ENCODE data around the gene GJC2. TPM values are rescaled to one million over a fixed set of nuclear protein-coding genes. Genes with fewer than 3 reads are reported as not detected.

Gene GJC2
- total RNA-seq, 1 donor, result 1.4 TPM

- peaks cover 26% of the 10 kb centered on the region for H3K4me1 ChIP-seq (ENCODE audit: insufficient read depth, low read length)
- H3K27ac ChIP-seq (ENCODE audit: low read depth, low read length), result peak overlapping the region; percentile 94
- H3K36me3 ChIP-seq (ENCODE audit: insufficient read depth, low read length), result peaks cover 14% of the 10 kb centered on the region
- peak overlapping the region; percentile 100 for H3K4me3 ChIP-seq (ENCODE audit: insufficient read depth, low read length)
- H4K20me1 ChIP-seq (ENCODE audit: insufficient read depth, low read length), result no peaks in the 10 kb centered on the region
- peak; percentile 69 for DNase-seq (ENCODE audit: insufficient read length, low spot score, missing footprints)
- H3K27me3 ChIP-seq (ENCODE audit: insufficient read depth, low read length), result no peaks in the 10 kb centered on the region
- TF ChIP-seq CTCF (IDR thresholded peaks at IDR 0.05; ENCODE audit: extremely low read depth, low read depth, low read length), result no peak
- H2AFZ ChIP-seq (ENCODE audit: low read length), result no peak overlapping the region
- no peaks in the 10 kb centered on the region for H3K9me3 ChIP-seq (ENCODE audit: low read depth, low read length)
- peak overlapping the region; percentile 97 for H3K4me2 ChIP-seq (ENCODE audit: insufficient read depth, low read length)
- peaks cover 31% of the 10 kb centered on the region for H3K79me2 ChIP-seq (ENCODE audit: insufficient read depth, low read length)
These were observed 41.6 kb upstream of the GJC2 start for GRCh38 chr1:228108055-228108690.

- DNase-seq (ENCODE audit: insufficient read length, low spot score, missing footprints), result no peak
- peaks cover 14% of the 10 kb centered on the region for H3K36me3 ChIP-seq (ENCODE audit: insufficient read depth, low read length)
- peaks cover 31% of the 10 kb centered on the region for H3K79me2 ChIP-seq (ENCODE audit: insufficient read depth, low read length)
- peak overlapping the region; percentile 98 for H2AFZ ChIP-seq (ENCODE audit: low read length)
- peaks cover 22% of the 10 kb centered on the region for H3K4me1 ChIP-seq (ENCODE audit: insufficient read depth, low read length)
- no peaks in the 10 kb centered on the region for H4K20me1 ChIP-seq (ENCODE audit: insufficient read depth, low read length)
- peak overlapping the region; percentile 100 for H3K4me3 ChIP-seq (ENCODE audit: insufficient read depth, low read length)
- no peaks in the 10 kb centered on the region for H3K27me3 ChIP-seq (ENCODE audit: insufficient read depth, low read length)
- no peaks in the 10 kb centered on the region for H3K9me3 ChIP-seq (ENCODE audit: low read depth, low read length)
- TF ChIP-seq CTCF (IDR thresholded peaks at IDR 0.05; ENCODE audit: extremely low read depth, low read depth, low read length), result no peak
- peak overlapping the region; percentile 97 for H3K4me2 ChIP-seq (ENCODE audit: insufficient read depth, low read length)
- H3K27ac ChIP-seq (ENCODE audit: low read depth, low read length), result peak overlapping the region; percentile 94
These were observed 41.0 kb upstream of the GJC2 start for GRCh38 chr1:228108742-228109072.

GRCh38 chr1:228109073-228109961, 40.4 kb upstream of the GJC2 start, which contains the start of gene MRPL55:
Gene MRPL55, minus strand, starts transcription at chr1:228109299. Its CDS starts 1,039 bp downstream, at chr1:228108260.
- Histone ChIP-seq H3K9me3 (ENCODE audit: low read depth, low read length) (no peaks in the 10 kb centered on the region), H3K4me2 (ENCODE audit: insufficient read depth, low read length) (peak within 1 kb of the TSS; percentile 97), H3K4me3 (ENCODE audit: insufficient read depth, low read length) (peak within 1 kb of the TSS; percentile 100), H3K79me2 (ENCODE audit: insufficient read depth, low read length) (peaks cover 31% of the 10 kb centered on the region), H4K20me1 (ENCODE audit: insufficient read depth, low read length) (no peaks in the 10 kb centered on the region), H3K36me3 (ENCODE audit: insufficient read depth, low read length) (peaks cover 14% of the 10 kb centered on the region), H2AFZ (ENCODE audit: low read length) (peak within 1 kb of the TSS; percentile 98), H3K4me1 (ENCODE audit: insufficient read depth, low read length) (peaks cover 16% of the 10 kb centered on the region), H3K27me3 (ENCODE audit: insufficient read depth, low read length) (no peaks in the 10 kb centered on the region), H3K27ac (ENCODE audit: low read depth, low read length) (peak within 1 kb of the TSS; percentile 94)
- peak; percentile 99 for DNase-seq (ENCODE audit: insufficient read length, low spot score, missing footprints)
- no peak for TF ChIP-seq CTCF (IDR thresholded peaks at IDR 0.05; ENCODE audit: extremely low read depth, low read depth, low read length)

- Histone ChIP-seq H3K36me3 (ENCODE audit: insufficient read depth, low read length) (peaks cover 14% of the 10 kb centered on the region), H4K20me1 (ENCODE audit: insufficient read depth, low read length) (no peaks in the 10 kb centered on the region), H3K4me2 (ENCODE audit: insufficient read depth, low read length) (peak overlapping the region; percentile 97), H3K27ac (ENCODE audit: low read depth, low read length) (peak overlapping the region; percentile 94), H2AFZ (ENCODE audit: low read length) (peak overlapping the region; percentile 95), H3K4me1 (ENCODE audit: insufficient read depth, low read length) (peaks cover 16% of the 10 kb centered on the region), H3K4me3 (ENCODE audit: insufficient read depth, low read length) (peak overlapping the region; percentile 100), H3K27me3 (ENCODE audit: insufficient read depth, low read length) (no peaks in the 10 kb centered on the region), H3K9me3 (ENCODE audit: low read depth, low read length) (no peaks in the 10 kb centered on the region), H3K79me2 (ENCODE audit: insufficient read depth, low read length) (peaks cover 31% of the 10 kb centered on the region)
- TF ChIP-seq CTCF (IDR thresholded peaks at IDR 0.05; ENCODE audit: extremely low read depth, low read depth, low read length), result no peak
- DNase-seq (ENCODE audit: insufficient read length, low spot score, missing footprints), result peak; percentile 73
These were observed 39.7 kb upstream of the GJC2 start for GRCh38 chr1:228109962-228110488.

Data from osteoblast (primary cell).